Smooth muscle cell (in vitro differentiated cells): ENCODE data around the gene METTL6. TPM values are rescaled to one million over a fixed set of nuclear protein-coding genes. Genes with fewer than 3 reads are reported as not detected.

Experiments used
- DNase-seq: peaks from one replicate; lab custom pipeline; 2025; ENCODE audit not compliant: unreplicated experiment; lab: John Stamatoyannopoulos, UW
- H2AFZ ChIP-seq: fragments of 200-600 bp; sonication (generic); 2 replicates; pipeline ENCODE4 v1.6.0; 2016; ENCODE audit warnings: antibody characterized with exemption, low read depth, mild to moderate bottlenecking
- H3F3A ChIP-seq: fragments of 200-600 bp; sonication (generic); 2 replicates; pipeline ENCODE4 v1.6.0; 2017; ENCODE audit warnings: antibody characterized with exemption, low read depth
- H3K27ac ChIP-seq: fragments of 200-600 bp; sonication (generic); 2 replicates; pipeline ENCODE4 v1.5.1; 2016; ENCODE audit warnings: low read depth, mild to moderate bottlenecking
- H3K27me3 ChIP-seq: fragments of 200-600 bp; sonication (generic); 2 replicates; pipeline ENCODE4 v1.6.1; 2016; ENCODE audit warnings: low read depth, mild to moderate bottlenecking
- H3K36me3 ChIP-seq: fragments of 200-600 bp; sonication (generic); 2 replicates; pipeline ENCODE4 v1.5.1; 2016; ENCODE audit warnings: low read depth
- H3K4me1 ChIP-seq: fragments of 200-600 bp; sonication (generic); 2 replicates; pipeline ENCODE4 v1.5.1; 2016; ENCODE audit warnings: low read depth
- H3K4me2 ChIP-seq: fragments of 200-600 bp; sonication (generic); 2 replicates; pipeline ENCODE4 v1.6.0; 2016; ENCODE audit warnings: mild to moderate bottlenecking
- H3K4me3 ChIP-seq: fragments of 200-600 bp; sonication (generic); 2 replicates; pipeline ENCODE4 v1.5.1; 2016; ENCODE audit warnings: mild to moderate bottlenecking
- H3K79me2 ChIP-seq: fragments of 200-600 bp; sonication (generic); 2 replicates; pipeline ENCODE4 v1.6.0; 2016; ENCODE audit warnings: low read depth, mild to moderate bottlenecking
- H3K9ac ChIP-seq: fragments of 200-600 bp; sonication (generic); 2 replicates; pipeline ENCODE4 v1.6.0; 2016; ENCODE audit warnings: low read depth
- H3K9me3 ChIP-seq: fragments of 200-600 bp; sonication (generic); replicated peaks from 2 replicates; pipeline ENCODE4 v1.5.1; 2016; ENCODE audit warnings: low read depth
- H4K20me1 ChIP-seq: fragments of 200-600 bp; sonication (generic); 2 replicates; pipeline ENCODE4 v1.6.0; 2016; ENCODE audit warnings: low read depth
- CTCF ChIP-seq: fragments of 200-600 bp; sonication (generic); IDR thresholded peaks from 2 replicates; pipeline ENCODE4 v1.5.1; 2017; ENCODE audit warnings: borderline replicate concordance, mild to moderate bottlenecking, antibody characterized with exemption; ENCODE audit not compliant: insufficient read depth, poor library complexity, severe bottlenecking
- WGBS: methylation state at CpG from one replicate; pipeline ENCODE4 v1.1.7; 2016; ENCODE audit warnings: low lambda C conversion rate; 5-methylcytosine and 5-hydroxymethylcytosine counted together
- polyA plus RNA-seq: library from polyadenylated mRNA; unstranded; fragments of >200 nt; fragmentation: Nextera tagmentation; extraction: Ambion mirVana; gene quantifications from 2 replicates; pipeline ENCODE4 v1.2.1, GENCODE V29; 2016
- total RNA-seq: library from RNA; depleted of rRNA; stranded (reverse); fragments of >200 nt; gene quantifications from 2 replicates; pipeline ENCODE4 v1.2.3, GENCODE V29; 2014

The METTL6 gene
- total and polyA plus RNA-seq, 2 experiments from 2014 or later = 16.0 to 37.3 TPM

- 84% methylated on average over 11 of the region's 11 CpGs for WGBS
- no peak overlapping the region for H2AFZ ChIP-seq
- H3K27ac ChIP-seq = no peak overlapping the region
- no peak overlapping the region for H3K9ac ChIP-seq
- no peak overlapping the region for H3K4me3 ChIP-seq
- no peaks in the 10 kb centered on the region for H3K4me1 ChIP-seq
- no peak for DNase-seq
- H3K79me2 ChIP-seq = no peaks in the 10 kb centered on the region
- H3K4me2 ChIP-seq = no peak overlapping the region
- H3K9me3 ChIP-seq = no peaks in the 10 kb centered on the region
- no peaks in the 10 kb centered on the region for H3K36me3 ChIP-seq
- no peaks in the 10 kb centered on the region for H3K27me3 ChIP-seq
- TF ChIP-seq CTCF = no peak
- no peaks in the 10 kb centered on the region for H4K20me1 ChIP-seq
- H3F3A ChIP-seq = no peaks in the 10 kb centered on the region
Measured at GRCh38 chr3:15467227-15468181, 40.2 kb upstream of the METTL6 start.

GRCh38 chr3:15465876-15466585, 38.7 kb upstream of the METTL6 start:
- Histone ChIP-seq H3K36me3 (no peaks in the 10 kb centered on the region), H3K4me1 (no peaks in the 10 kb centered on the region), H3K9ac (no peak overlapping the region), H4K20me1 (no peaks in the 10 kb centered on the region), H3K4me2 (no peak overlapping the region), H3K27ac (no peak overlapping the region), H3K4me3 (no peak overlapping the region), H2AFZ (no peak overlapping the region), H3F3A (no peaks in the 10 kb centered on the region), H3K27me3 (no peaks in the 10 kb centered on the region), H3K9me3 (no peaks in the 10 kb centered on the region), H3K79me2 (no peaks in the 10 kb centered on the region)
- TF ChIP-seq CTCF = no peak
- WGBS = 95% methylated on average over 6 of the region's 6 CpGs
- no peak for DNase-seq

- no peak overlapping the region for H3K9ac ChIP-seq
- no peaks in the 10 kb centered on the region for H3K4me1 ChIP-seq
- H3K27ac ChIP-seq = no peak overlapping the region
- H3K9me3 ChIP-seq = no peaks in the 10 kb centered on the region
- no peaks in the 10 kb centered on the region for H3K27me3 ChIP-seq
- H3F3A ChIP-seq = no peaks in the 10 kb centered on the region
- no peaks in the 10 kb centered on the region for H3K36me3 ChIP-seq
- no peak overlapping the region for H2AFZ ChIP-seq
- DNase-seq = no peak
- no peaks in the 10 kb centered on the region for H4K20me1 ChIP-seq
- no peak for TF ChIP-seq CTCF
- no peaks in the 10 kb centered on the region for H3K79me2 ChIP-seq
- H3K4me3 ChIP-seq = no peak overlapping the region
- no peak overlapping the region for H3K4me2 ChIP-seq
- 84% methylated on average over 5 of the region's 5 CpGs for WGBS
Measured at GRCh38 chr3:15462451-15462850, 35.1 kb upstream of the METTL6 start.
